HEK293 (cell line): ENCODE data around the gene BACH2.

ENCODE experiments used
- CTCF ChIA-PET: fragments of 350-600 bp; formaldehyde crosslinking; extraction: SDS; loops from one replicate; lab custom pipeline; 2021; ENCODE audit warnings: antibody characterized with exemption; lab: Yijun Ruan, JAX
- POLR2A ChIA-PET: fragments of 300-600 bp; formaldehyde crosslinking; extraction: SDS; loops from one replicate; lab custom pipeline; 2020; ENCODE audit warnings: antibody characterized with exemption, inconsistent platforms; lab: Yijun Ruan, JAX
- H3K27ac ChIP-seq: fragments of 200-500 bp; sonication (Bioruptor generic); 2 replicates; pipeline ENCODE4 v1.5.1; 2014; ENCODE audit warnings: low read depth, low read length, control low read depth, inconsistent platforms; ENCODE audit errors: extremely low read depth
- H3K36me3 ChIP-seq, 2 experiments: fragments of 200-500 bp in 1 of 2; sonication (Bioruptor generic) in 1 of 2; 1 replicate in 1 of 2; 2 replicates in 1 of 2; pipeline ENCODE4 v1.5.1; 2014 to 2017; ENCODE audit warnings: inconsistent platforms in 2 of 2, low read length in 2 of 2; ENCODE audit not compliant: control insufficient read depth in 2 of 2, insufficient read depth in 1 of 2
- H3K4me1 ChIP-seq: fragments of 200-500 bp; sonication (Bioruptor generic); 2 replicates; pipeline ENCODE4 v1.5.1; 2014; ENCODE audit warnings: mild to moderate bottlenecking, low read length, inconsistent platforms; ENCODE audit not compliant: control insufficient read depth, insufficient read depth
- H3K4me3 ChIP-seq: 2 replicates; pipeline ENCODE4 v1.5.1; 2011; ENCODE audit warnings: low read depth, mild to moderate bottlenecking, control low read depth, low read length, moderate library complexity
- H3K9me3 ChIP-seq: fragments of 200-500 bp; sonication (Bioruptor generic); 2 replicates; pipeline ENCODE4 v1.5.1; 2014; ENCODE audit warnings: low read depth, low read length, inconsistent platforms; ENCODE audit not compliant: control insufficient read depth, insufficient read depth
- EGR2 ChIP-seq: fragments of 450-650 bp; formaldehyde crosslinking; IDR thresholded peaks from 2 replicates; pipeline ENCODE4 v1.5.1; 2016; ENCODE audit warnings: low read depth, missing biosample characterization, missing genetic modification characterization
- IKZF3 ChIP-seq: fragments of 450-650 bp; IDR thresholded peaks from 2 replicates; pipeline ENCODE4 v1.5.0; 2018; ENCODE audit warnings: missing biosample characterization, mild to moderate bottlenecking, missing genetic modification characterization, moderate library complexity
- INSM2 ChIP-seq: fragments of 450-650 bp; formaldehyde crosslinking; IDR thresholded peaks from 2 replicates; pipeline ENCODE4 v1.5.1; 2016; ENCODE audit warnings: missing biosample characterization, missing genetic modification characterization
- KLF10 ChIP-seq: fragments of 450-650 bp; IDR thresholded peaks from 2 replicates; pipeline ENCODE4 v1.5.1; 2018; ENCODE audit warnings: missing biosample characterization, mild to moderate bottlenecking, missing genetic modification characterization
- PRDM1 ChIP-seq: fragments of 450-650 bp; formaldehyde crosslinking; IDR thresholded peaks from 2 replicates; pipeline ENCODE4; 2016; ENCODE audit warnings: missing biosample characterization, missing genetic modification characterization
- SP3 ChIP-seq: fragments of 450-650 bp; formaldehyde crosslinking; IDR thresholded peaks from 2 replicates; pipeline ENCODE4 v1.5.1; 2016; ENCODE audit warnings: missing biosample characterization, missing genetic modification characterization
- YY2 ChIP-seq: fragments of 450-650 bp; formaldehyde crosslinking; IDR thresholded peaks from 2 replicates; pipeline ENCODE4 v1.5.1; 2016; ENCODE audit warnings: missing biosample characterization, missing genetic modification characterization
- ZFP3 ChIP-seq: fragments of 450-650 bp; formaldehyde crosslinking; IDR thresholded peaks from 2 replicates; pipeline ENCODE4 v1.5.1; 2016; ENCODE audit warnings: low read depth, missing biosample characterization, missing genetic modification characterization
- ZFP37 ChIP-seq: fragments of 450-650 bp; formaldehyde crosslinking; IDR thresholded peaks from 2 replicates; pipeline ENCODE4 v1.5.1; 2016; ENCODE audit warnings: missing biosample characterization, missing genetic modification characterization
- ZFP69B ChIP-seq: fragments of 450-650 bp; formaldehyde crosslinking; IDR thresholded peaks from 2 replicates; pipeline ENCODE4 v1.5.1; 2016; ENCODE audit warnings: missing biosample characterization, missing genetic modification characterization
- ZNF140 ChIP-seq: fragments of 450-650 bp; formaldehyde crosslinking; IDR thresholded peaks from 2 replicates; pipeline ENCODE4 v1.5.1; 2016; ENCODE audit warnings: missing biosample characterization, missing genetic modification characterization
- ZNF169 ChIP-seq: fragments of 450-650 bp; formaldehyde crosslinking; IDR thresholded peaks from 2 replicates; pipeline ENCODE4 v1.5.1; 2016; ENCODE audit warnings: missing biosample characterization, missing genetic modification characterization
- ZNF184 ChIP-seq: fragments of 450-650 bp; IDR thresholded peaks from 2 replicates; pipeline ENCODE4 v1.5.1; 2018; ENCODE audit warnings: missing biosample characterization, mild to moderate bottlenecking, missing genetic modification characterization
- ZNF23 ChIP-seq: fragments of 450-650 bp; formaldehyde crosslinking; IDR thresholded peaks from 2 replicates; pipeline ENCODE4 v1.5.1; 2016; ENCODE audit warnings: missing biosample characterization, missing genetic modification characterization, borderline replicate concordance
- ZNF239 ChIP-seq: fragments of 450-650 bp; formaldehyde crosslinking; IDR thresholded peaks from 2 replicates; pipeline ENCODE4 v1.5.1; 2016; ENCODE audit warnings: missing biosample characterization, missing genetic modification characterization
- ZNF24 ChIP-seq: fragments of 450-650 bp; formaldehyde crosslinking; IDR thresholded peaks from 2 replicates; pipeline ENCODE4 v1.5.1; 2016; ENCODE audit warnings: missing biosample characterization, missing genetic modification characterization
- ZNF266 ChIP-seq: fragments of 450-650 bp; formaldehyde crosslinking; IDR thresholded peaks from 2 replicates; pipeline ENCODE4 v1.5.1; 2016; ENCODE audit warnings: missing biosample characterization, missing genetic modification characterization, low read depth
- ZNF366 ChIP-seq: fragments of 450-650 bp; formaldehyde crosslinking; conservative IDR thresholded peaks from 2 replicates; pipeline ENCODE4 v1.5.1; 2016; ENCODE audit warnings: missing biosample characterization, missing genetic modification characterization
- ZNF514 ChIP-seq: fragments of 450-650 bp; formaldehyde crosslinking; IDR thresholded peaks from 2 replicates; pipeline ENCODE4 v1.5.1; 2016; ENCODE audit warnings: missing biosample characterization, missing genetic modification characterization
- ZNF548 ChIP-seq: fragments of 450-650 bp; formaldehyde crosslinking; IDR thresholded peaks from 2 replicates; pipeline ENCODE4 v1.5.1; 2016; ENCODE audit warnings: missing biosample characterization, missing genetic modification characterization
- ZNF558 ChIP-seq: fragments of 450-650 bp; formaldehyde crosslinking; IDR thresholded peaks from 2 replicates; pipeline ENCODE4 v1.5.1; 2016; ENCODE audit warnings: missing biosample characterization, missing genetic modification characterization
- ZNF585B ChIP-seq: fragments of 450-650 bp; formaldehyde crosslinking; IDR thresholded peaks from 2 replicates; pipeline ENCODE4 v1.5.1; 2016; ENCODE audit warnings: missing biosample characterization, missing genetic modification characterization
- ZNF624 ChIP-seq: fragments of 450-650 bp; formaldehyde crosslinking; IDR thresholded peaks from 2 replicates; pipeline ENCODE4 v1.5.1; 2017; ENCODE audit warnings: missing biosample characterization, missing genetic modification characterization
- ZNF629 ChIP-seq: fragments of 450-650 bp; formaldehyde crosslinking; IDR thresholded peaks from 2 replicates; pipeline ENCODE4 v1.5.1; 2017; ENCODE audit warnings: missing biosample characterization, missing genetic modification characterization
- ZNF660 ChIP-seq: fragments of 450-650 bp; IDR thresholded peaks from 2 replicates; pipeline ENCODE4 v1.5.1; 2018; ENCODE audit warnings: missing biosample characterization, mild to moderate bottlenecking, missing genetic modification characterization
- ZNF76 ChIP-seq: fragments of 450-650 bp; formaldehyde crosslinking; IDR thresholded peaks from 2 replicates; pipeline ENCODE4; 2016; ENCODE audit warnings: low read depth, missing biosample characterization, missing genetic modification characterization, borderline replicate concordance
- ZSCAN16 ChIP-seq: fragments of 450-650 bp; formaldehyde crosslinking; IDR thresholded peaks from 2 replicates; pipeline ENCODE4 v1.5.1; 2016; ENCODE audit warnings: missing biosample characterization, missing genetic modification characterization
- ZSCAN23 ChIP-seq: fragments of 450-650 bp; formaldehyde crosslinking; IDR thresholded peaks from 2 replicates; pipeline ENCODE4 v1.5.1; 2016; ENCODE audit warnings: missing biosample characterization, missing genetic modification characterization
- ZXDB ChIP-seq: fragments of 450-650 bp; formaldehyde crosslinking; IDR thresholded peaks from 2 replicates; pipeline ENCODE4 v1.5.1; 2016; ENCODE audit warnings: missing biosample characterization, missing genetic modification characterization
- TF ChIP-seq, protein P1 (sequence below): fragments of 450-650 bp; formaldehyde crosslinking; IDR thresholded peaks from 2 replicates; pipeline ENCODE4 v1.5.1; 2016; ENCODE audit warnings: missing biosample characterization, missing genetic modification characterization

BACH2 gene

GRCh38 chr6:90026216-90026615 lies 270.4 kb downstream of the BACH2 start:
- no peaks in the 10 kb centered on the region for H3K36me3 ChIP-seq
- TF ChIP-seq ZNF366 (tag by site-specific recombination) (peak; percentile 7; the same call in 1 of the 2 replicates), ZNF239 (tag by site-specific recombination) (no peak)
- ChIA-PET POLR2A (no interaction called here), CTCF (interaction anchor here (0.6 to 1.2 kb wide), 3 partner anchors 13 to 86 kb away, joined by 3 to 8 read pairs (median 3); no protein-coding TSS in a partner anchor)
- no peak overlapping the region for H3K4me3 ChIP-seq
- H3K9me3 ChIP-seq: no peaks in the 10 kb centered on the region
- H3K27ac ChIP-seq: no peak overlapping the region
- H3K4me1 ChIP-seq: peaks cover 12% of the 10 kb centered on the region

- Histone ChIP-seq H3K27ac (no peak overlapping the region), H3K4me3 (no peak overlapping the region), H3K9me3 (no peaks in the 10 kb centered on the region), H3K4me1 (peaks cover 12% of the 10 kb centered on the region), H3K36me3 (no peaks in the 10 kb centered on the region)
- ChIA-PET POLR2A (no interaction called here), CTCF (interaction anchor here (0.6 to 1.2 kb wide), 2 partner anchors 85 to 105 kb away, joined by 4 to 8 read pairs; no protein-coding TSS in a partner anchor)
- TF ChIP-seq INSM2 (tag by site-specific recombination): peak; percentile 80
- TF ChIP-seq ZNF169: no peak
- peak; percentile 40; the same call in 1 of the 2 replicates for TF ChIP-seq KLF10 (tag by site-specific recombination)
- TF ChIP-seq ZNF184 (tag by site-specific recombination): peak; percentile 71; the same call in 1 of the 2 replicates
- TF ChIP-seq ZNF558 (tag by site-specific recombination): peak; percentile 90
- TF ChIP-seq ZXDB: peak; percentile 64
- 0 out of 2 replicates have a peak, but pooled peaks have one; percentile 20 for TF ChIP-seq ZFP69B (tag by site-specific recombination)
- TF ChIP-seq YY2: no peak
- no peak for TF ChIP-seq ZSCAN23
- TF ChIP-seq ZNF660 (tag by site-specific recombination): peak; percentile 87; the same call in 1 of the 2 replicates
- no peak for TF ChIP-seq ZNF585B (tag by site-specific recombination)
- peak; percentile 81 for TF ChIP-seq ZNF24 (tag by site-specific recombination)
- TF ChIP-seq SP3 (tag by site-specific recombination): peak; percentile 41; the same call in 1 of the 2 replicates
- TF ChIP-seq EGR2 (tag by site-specific recombination): no peak
- TF ChIP-seq ZNF140 (tag by site-specific recombination): no peak
- no peak for TF ChIP-seq ZNF76 (tag by site-specific recombination)
- TF ChIP-seq ZNF548 (tag by site-specific recombination): no peak
- no peak for TF ChIP-seq ZSCAN16 (tag by site-specific recombination)
- no peak for TF ChIP-seq ZNF23 (tag by site-specific recombination)
- TF ChIP-seq ZNF514 (tag by site-specific recombination): no peak
- no peak for TF ChIP-seq ZFP37 (tag by site-specific recombination)
- no peak for TF ChIP-seq ZFP3
- 0 out of 2 replicates have a peak, but pooled peaks have one; percentile 15 for TF ChIP-seq PRDM1
- no peak for TF ChIP-seq ZNF266
- TF ChIP-seq ZNF624 (tag by site-specific recombination): no peak
- peak; percentile 92 for TF ChIP-seq ZNF629 (tag by site-specific recombination)
- TF ChIP-seq, protein P1, sequence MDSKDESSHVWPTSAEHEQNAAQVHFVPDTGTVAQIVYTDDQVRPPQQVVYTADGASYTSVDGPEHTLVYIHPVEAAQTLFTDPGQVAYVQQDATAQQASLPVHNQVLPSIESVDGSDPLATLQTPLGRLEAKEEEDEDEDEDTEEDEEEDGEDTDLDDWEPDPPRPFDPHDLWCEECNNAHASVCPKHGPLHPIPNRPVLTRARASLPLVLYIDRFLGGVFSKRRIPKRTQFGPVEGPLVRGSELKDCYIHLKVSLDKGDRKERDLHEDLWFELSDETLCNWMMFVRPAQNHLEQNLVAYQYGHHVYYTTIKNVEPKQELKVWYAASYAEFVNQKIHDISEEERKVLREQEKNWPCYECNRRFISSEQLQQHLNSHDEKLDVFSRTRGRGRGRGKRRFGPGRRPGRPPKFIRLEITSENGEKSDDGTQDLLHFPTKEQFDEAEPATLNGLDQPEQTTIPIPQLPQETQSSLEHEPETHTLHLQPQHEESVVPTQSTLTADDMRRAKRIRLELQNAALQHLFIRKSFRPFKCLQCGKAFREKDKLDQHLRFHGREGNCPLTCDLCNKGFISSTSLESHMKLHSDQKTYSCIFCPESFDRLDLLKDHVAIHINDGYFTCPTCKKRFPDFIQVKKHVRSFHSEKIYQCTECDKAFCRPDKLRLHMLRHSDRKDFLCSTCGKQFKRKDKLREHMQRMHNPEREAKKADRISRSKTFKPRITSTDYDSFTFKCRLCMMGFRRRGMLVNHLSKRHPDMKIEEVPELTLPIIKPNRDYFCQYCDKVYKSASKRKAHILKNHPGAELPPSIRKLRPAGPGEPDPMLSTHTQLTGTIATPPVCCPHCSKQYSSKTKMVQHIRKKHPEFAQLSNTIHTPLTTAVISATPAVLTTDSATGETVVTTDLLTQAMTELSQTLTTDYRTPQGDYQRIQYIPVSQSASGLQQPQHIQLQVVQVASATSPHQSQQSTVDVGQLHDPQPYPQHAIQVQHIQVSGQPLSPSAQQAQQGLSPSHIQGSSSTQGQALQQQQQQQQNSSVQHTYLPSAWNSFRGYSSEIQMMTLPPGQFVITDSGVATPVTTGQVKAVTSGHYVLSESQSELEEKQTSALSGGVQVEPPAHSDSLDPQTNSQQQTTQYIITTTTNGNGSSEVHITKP (tag by site-specific recombination): peak; percentile 33; the same call in 1 of the 2 replicates
- TF ChIP-seq IKZF3 (tag by site-specific recombination): peak; percentile 73
Measured at GRCh38 chr6:90025523-90026061, 271.1 kb downstream of the BACH2 start.
